ENCODE results near the gene TMEM44.

TMEM44 gene

GRCh38 chr3:194604837-194605236, 28.4 kb downstream of the TMEM44 start:
- Histone ChIP-seq H3K27ac (no peak overlapping the region), H3K4me2 (no peak overlapping the region), H3K36me3 (peaks cover 33% of the 10 kb centered on the region), H3K9ac (no peak overlapping the region), H4K20me1 (no peaks in the 10 kb centered on the region), H3K27me3 (no peaks in the 10 kb centered on the region), H3K4me1 (peaks cover 54% of the 10 kb centered on the region), H3K9me3 (peaks cover 12% of the 10 kb centered on the region), H3K4me3 (no peak overlapping the region)
- no peak for TF ChIP-seq Cebpa-rat (IDR thresholded peaks at IDR 0.05)

GRCh38 chr3:194604126-194604525, 29.1 kb downstream of the TMEM44 start:
- peak overlapping the region; percentile 79; the same call in 1 of the 2 replicates for H3K4me2 ChIP-seq

GRCh38 chr3:194602669-194603171, 30.5 kb downstream of the TMEM44 start:
- no peak for TF ChIP-seq Cebpa-rat (IDR thresholded peaks at IDR 0.05)
- 0 out of 2 replicates have a peak overlapping the region, but pooled peaks have one; percentile 34 for H3K9ac ChIP-seq
- no peaks in the 10 kb centered on the region for H4K20me1 ChIP-seq
- peak overlapping the region; percentile 68 for H3K27ac ChIP-seq
- peaks cover 73% of the 10 kb centered on the region for H3K4me1 ChIP-seq
- H3K36me3 ChIP-seq: peaks cover 27% of the 10 kb centered on the region
- H3K27me3 ChIP-seq: no peaks in the 10 kb centered on the region
- H3K4me2 ChIP-seq: peak overlapping the region; percentile 79
- peaks cover 12% of the 10 kb centered on the region for H3K9me3 ChIP-seq
- H3K4me3 ChIP-seq: no peak overlapping the region

More at GRCh38 chr3:194604126-194604525, 29.1 kb downstream of the TMEM44 start:
- TF ChIP-seq Cebpa-rat (IDR thresholded peaks at IDR 0.05): no peak
- peaks cover 61% of the 10 kb centered on the region for H3K4me1 ChIP-seq
- H3K27me3 ChIP-seq: no peaks in the 10 kb centered on the region
- H4K20me1 ChIP-seq: no peaks in the 10 kb centered on the region
- H3K36me3 ChIP-seq: peaks cover 29% of the 10 kb centered on the region
- H3K9me3 ChIP-seq: peaks cover 12% of the 10 kb centered on the region
- H3K27ac ChIP-seq: no peak overlapping the region; the same call in 1 of the 2 replicates
- no peak overlapping the region for H3K9ac ChIP-seq
- no peak overlapping the region for H3K4me3 ChIP-seq

- Histone ChIP-seq H3K27ac (peak overlapping the region; percentile 81), H3K9me3 (no peaks in the 10 kb centered on the region), H3K4me1 (peaks cover 85% of the 10 kb centered on the region), H3K4me3 (peak overlapping the region; percentile 33), H3K4me2 (peak overlapping the region; percentile 79), H3K27me3 (no peaks in the 10 kb centered on the region), H3K9ac (peak overlapping the region; percentile 64), H3K36me3 (peaks cover 20% of the 10 kb centered on the region), H4K20me1 (no peaks in the 10 kb centered on the region)
- peak; percentile 95 for TF ChIP-seq Cebpa-rat (IDR thresholded peaks at IDR 0.05)
Measured at GRCh38 chr3:194598771-194599557, 34.3 kb downstream of the TMEM44 start.

GRCh38 chr3:194596906-194597305, 36.3 kb downstream of the TMEM44 start:
- no peak overlapping the region for H3K4me3 ChIP-seq
- peaks cover 84% of the 10 kb centered on the region for H3K4me1 ChIP-seq
- H3K27me3 ChIP-seq: no peaks in the 10 kb centered on the region
- no peaks in the 10 kb centered on the region for H3K9me3 ChIP-seq
- TF ChIP-seq Cebpa-rat (IDR thresholded peaks at IDR 0.05): no peak
- H3K36me3 ChIP-seq: peaks cover 17% of the 10 kb centered on the region
- H3K9ac ChIP-seq: no peak overlapping the region
- H4K20me1 ChIP-seq: no peaks in the 10 kb centered on the region
- no peak overlapping the region for H3K27ac ChIP-seq
- peak overlapping the region; percentile 22; the same call in 1 of the 2 replicates for H3K4me2 ChIP-seq

- Histone ChIP-seq H3K36me3 (peaks cover 45% of the 10 kb centered on the region), H3K27ac (no peak overlapping the region), H3K4me1 (peaks cover 47% of the 10 kb centered on the region), H3K4me3 (no peak overlapping the region), H3K9ac (no peak overlapping the region), H3K4me2 (peak overlapping the region; percentile 58), H3K27me3 (no peaks in the 10 kb centered on the region), H4K20me1 (no peaks in the 10 kb centered on the region), H3K9me3 (no peaks in the 10 kb centered on the region)
- TF ChIP-seq Cebpa-rat (IDR thresholded peaks at IDR 0.05): no peak
Measured at GRCh38 chr3:194592798-194593752, 40.1 kb downstream of the TMEM44 start.

GRCh38 chr3:194588741-194589140, 44.5 kb downstream of the TMEM44 start:
- peaks cover 36% of the 10 kb centered on the region for H3K4me1 ChIP-seq
- no peaks in the 10 kb centered on the region for H4K20me1 ChIP-seq
- H3K27me3 ChIP-seq: no peaks in the 10 kb centered on the region
- no peak for TF ChIP-seq Cebpa-rat (IDR thresholded peaks at IDR 0.05)
- H3K4me3 ChIP-seq: no peak overlapping the region
- H3K9me3 ChIP-seq: no peaks in the 10 kb centered on the region
- H3K4me2 ChIP-seq: no peak overlapping the region
- H3K36me3 ChIP-seq: peaks cover 47% of the 10 kb centered on the region
- H3K27ac ChIP-seq: no peak overlapping the region
- no peak overlapping the region for H3K9ac ChIP-seq

GRCh38 chr3:194588236-194588635, 45.0 kb downstream of the TMEM44 start:
- Histone ChIP-seq H3K9ac (no peak overlapping the region), H3K4me1 (peaks cover 31% of the 10 kb centered on the region), H4K20me1 (no peaks in the 10 kb centered on the region), H3K4me3 (no peak overlapping the region), H3K9me3 (no peaks in the 10 kb centered on the region), H3K36me3 (peaks cover 47% of the 10 kb centered on the region), H3K27ac (no peak overlapping the region), H3K4me2 (no peak overlapping the region), H3K27me3 (no peaks in the 10 kb centered on the region)
- no peak for TF ChIP-seq Cebpa-rat (IDR thresholded peaks at IDR 0.05)

- no peak overlapping the region for H3K27ac ChIP-seq
- TF ChIP-seq Cebpa-rat (IDR thresholded peaks at IDR 0.05): no peak
- H3K4me3 ChIP-seq: no peak overlapping the region
- H4K20me1 ChIP-seq: no peaks in the 10 kb centered on the region
- H3K9me3 ChIP-seq: no peaks in the 10 kb centered on the region
- no peaks in the 10 kb centered on the region for H3K27me3 ChIP-seq
- no peak overlapping the region for H3K9ac ChIP-seq
- H3K4me2 ChIP-seq: no peak overlapping the region
- peaks cover 24% of the 10 kb centered on the region for H3K4me1 ChIP-seq
- H3K36me3 ChIP-seq: peaks cover 47% of the 10 kb centered on the region
Measured at GRCh38 chr3:194587438-194587931, 45.7 kb downstream of the TMEM44 start.
